ENCODE measurements around the gene HSD17B2.

The HSD17B2 gene

DNA sequence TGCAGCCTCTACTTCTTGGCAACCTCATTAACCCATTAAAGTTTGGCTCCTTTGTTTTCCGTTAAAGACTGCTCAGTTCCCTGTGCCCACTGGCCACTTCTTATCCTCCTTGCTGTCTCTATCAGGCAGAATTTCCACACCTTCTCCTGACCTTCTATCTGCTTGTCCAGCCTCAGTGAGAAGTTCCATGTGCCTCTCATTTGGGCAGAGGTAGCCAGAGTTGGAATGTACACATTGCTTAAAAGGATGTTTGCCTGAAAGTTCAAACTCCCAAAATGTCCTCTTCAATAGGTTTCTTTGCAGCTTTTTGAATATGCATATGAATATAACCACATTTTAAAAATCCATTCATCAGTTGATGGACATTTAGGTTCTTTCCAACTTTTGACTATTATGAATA is 47.0 kb downstream of the HSD17B2 start:
- no peaks in the 10 kb centered on the region for H3K4me1 ChIP-seq (ENCODE audit: control insufficient read depth in 1 of 2, insufficient read depth in 2 of 2, low read length in 2 of 2)
- no peak overlapping the region for H2BK5ac ChIP-seq (ENCODE audit: low read depth, low read length, poor library complexity)
- H4K8ac ChIP-seq (ENCODE audit: low read depth, low read length) = no peak overlapping the region
- no peak overlapping the region for H3K18ac ChIP-seq (ENCODE audit: low read length)
- no peak overlapping the region for H3K9ac ChIP-seq (ENCODE audit: low read length)
- no peak overlapping the region for H3K4me2 ChIP-seq (ENCODE audit: low read length)
- no peaks in the 10 kb centered on the region for H3K79me1 ChIP-seq (ENCODE audit: low read length)
- no peaks in the 10 kb centered on the region for H3K79me2 ChIP-seq (ENCODE audit: control insufficient read depth, insufficient read depth, low read length, poor library complexity)
- H3K14ac ChIP-seq (ENCODE audit: low read length) = no peak overlapping the region
- H2AFZ ChIP-seq (ENCODE audit: insufficient read depth, low read length, poor library complexity) = no peak overlapping the region
- H2AK5ac ChIP-seq (ENCODE audit: low read length) = no peak overlapping the region
- no peaks in the 10 kb centered on the region for H3K9me3 ChIP-seq (ENCODE audit: insufficient read depth, low read depth, low read length)
- no peak overlapping the region for H4K12ac ChIP-seq (ENCODE audit: low read depth, low read length)
- no peak overlapping the region for H3K27ac ChIP-seq (ENCODE audit: low read depth, low read length)
- no peak overlapping the region for H2BK12ac ChIP-seq (ENCODE audit: low read length)
- H3K23ac ChIP-seq (ENCODE audit: low read length) = no peak overlapping the region
- no peak for DNase-seq
- no peaks in the 10 kb centered on the region for H3K27me3 ChIP-seq (ENCODE audit: insufficient read depth, low read length)
- H3K36me3 ChIP-seq (ENCODE audit: control insufficient read depth in 1 of 2, insufficient read depth in 2 of 2, low read length in 2 of 2) = no peaks in the 10 kb centered on the region
- no peak overlapping the region for H3K4me3 ChIP-seq (ENCODE audit: low read depth, low read length)
- no peak overlapping the region for H4K91ac ChIP-seq (ENCODE audit: low read depth, low read length)
- no peak overlapping the region for H2BK120ac ChIP-seq (ENCODE audit: insufficient read depth, low read length, poor library complexity)
- no peak overlapping the region for H3K4ac ChIP-seq (ENCODE audit: low read depth, low read length)
- no CpG with 5 or more reads among the region's 1 CpG for WGBS (ENCODE audit: extremely low coverage, insufficient coverage, insufficient read length)

GRCh38 chr16:82082543-82083244 is 47.6 kb downstream of the HSD17B2 start:
- Histone ChIP-seq H3K4me3 (ENCODE audit: low read depth, low read length) (no peak overlapping the region), H4K8ac (ENCODE audit: low read depth, low read length) (no peak overlapping the region), H3K4me2 (ENCODE audit: low read length) (no peak overlapping the region), H3K9ac (ENCODE audit: low read length) (no peak overlapping the region), H2AK5ac (ENCODE audit: low read length) (no peak overlapping the region), H3K23ac (ENCODE audit: low read length) (no peak overlapping the region), H3K36me3 (ENCODE audit: control insufficient read depth in 1 of 2, insufficient read depth in 2 of 2, low read length in 2 of 2) (no peaks in the 10 kb centered on the region), H3K27ac (ENCODE audit: low read depth, low read length) (no peak overlapping the region), H4K12ac (ENCODE audit: low read depth, low read length) (no peak overlapping the region), H2BK120ac (ENCODE audit: insufficient read depth, low read length, poor library complexity) (no peak overlapping the region), H3K14ac (ENCODE audit: low read length) (no peak overlapping the region), H4K91ac (ENCODE audit: low read depth, low read length) (no peak overlapping the region), H3K27me3 (ENCODE audit: insufficient read depth, low read length) (no peaks in the 10 kb centered on the region), H3K79me2 (ENCODE audit: control insufficient read depth, insufficient read depth, low read length, poor library complexity) (no peaks in the 10 kb centered on the region), H2BK12ac (ENCODE audit: low read length) (no peak overlapping the region), H3K18ac (ENCODE audit: low read length) (no peak overlapping the region), H2BK5ac (ENCODE audit: low read depth, low read length, poor library complexity) (no peak overlapping the region), H3K79me1 (ENCODE audit: low read length) (no peaks in the 10 kb centered on the region), H3K9me3 (ENCODE audit: insufficient read depth, low read depth, low read length) (no peaks in the 10 kb centered on the region), H2AFZ (ENCODE audit: insufficient read depth, low read length, poor library complexity) (no peak overlapping the region), H3K4ac (ENCODE audit: low read depth, low read length) (no peak overlapping the region), H3K4me1 (ENCODE audit: control insufficient read depth in 1 of 2, insufficient read depth in 2 of 2, low read length in 2 of 2) (no peaks in the 10 kb centered on the region)
- WGBS (ENCODE audit: extremely low coverage, insufficient coverage, insufficient read length) = no CpG with 5 or more reads among the region's 2 CpGs
- DNase-seq = no peak

- Histone ChIP-seq H3K27me3 (ENCODE audit: insufficient read depth, low read length) (no peaks in the 10 kb centered on the region), H3K9me3 (ENCODE audit: insufficient read depth, low read depth, low read length) (no peaks in the 10 kb centered on the region), H3K4me1 (ENCODE audit: control insufficient read depth in 1 of 2, insufficient read depth in 2 of 2, low read length in 2 of 2) (no peaks in the 10 kb centered on the region), H3K27ac (ENCODE audit: low read depth, low read length) (no peak overlapping the region), H3K18ac (ENCODE audit: low read length) (no peak overlapping the region), H3K4me3 (ENCODE audit: low read depth, low read length) (no peak overlapping the region), H2AK5ac (ENCODE audit: low read length) (no peak overlapping the region), H3K23ac (ENCODE audit: low read length) (no peak overlapping the region), H3K4ac (ENCODE audit: low read depth, low read length) (no peak overlapping the region), H3K4me2 (ENCODE audit: low read length) (no peak overlapping the region), H2AFZ (ENCODE audit: insufficient read depth, low read length, poor library complexity) (no peak overlapping the region), H4K91ac (ENCODE audit: low read depth, low read length) (no peak overlapping the region), H3K36me3 (ENCODE audit: control insufficient read depth in 1 of 2, insufficient read depth in 2 of 2, low read length in 2 of 2) (no peaks in the 10 kb centered on the region), H3K79me1 (ENCODE audit: low read length) (no peaks in the 10 kb centered on the region), H3K79me2 (ENCODE audit: control insufficient read depth, insufficient read depth, low read length, poor library complexity) (no peaks in the 10 kb centered on the region), H3K9ac (ENCODE audit: low read length) (no peak overlapping the region), H2BK12ac (ENCODE audit: low read length) (no peak overlapping the region), H4K12ac (ENCODE audit: low read depth, low read length) (no peak overlapping the region), H4K8ac (ENCODE audit: low read depth, low read length) (no peak overlapping the region), H2BK5ac (ENCODE audit: low read depth, low read length, poor library complexity) (no peak overlapping the region), H2BK120ac (ENCODE audit: insufficient read depth, low read length, poor library complexity) (no peak overlapping the region), H3K14ac (ENCODE audit: low read length) (no peak overlapping the region)
- DNase-seq = no peak
- WGBS (ENCODE audit: extremely low coverage, insufficient coverage, insufficient read length) = no CpG with 5 or more reads among the region's 6 CpGs
These were observed 48.8 kb downstream of the HSD17B2 start for GRCh38 chr16:82083710-82084353.

DNA sequence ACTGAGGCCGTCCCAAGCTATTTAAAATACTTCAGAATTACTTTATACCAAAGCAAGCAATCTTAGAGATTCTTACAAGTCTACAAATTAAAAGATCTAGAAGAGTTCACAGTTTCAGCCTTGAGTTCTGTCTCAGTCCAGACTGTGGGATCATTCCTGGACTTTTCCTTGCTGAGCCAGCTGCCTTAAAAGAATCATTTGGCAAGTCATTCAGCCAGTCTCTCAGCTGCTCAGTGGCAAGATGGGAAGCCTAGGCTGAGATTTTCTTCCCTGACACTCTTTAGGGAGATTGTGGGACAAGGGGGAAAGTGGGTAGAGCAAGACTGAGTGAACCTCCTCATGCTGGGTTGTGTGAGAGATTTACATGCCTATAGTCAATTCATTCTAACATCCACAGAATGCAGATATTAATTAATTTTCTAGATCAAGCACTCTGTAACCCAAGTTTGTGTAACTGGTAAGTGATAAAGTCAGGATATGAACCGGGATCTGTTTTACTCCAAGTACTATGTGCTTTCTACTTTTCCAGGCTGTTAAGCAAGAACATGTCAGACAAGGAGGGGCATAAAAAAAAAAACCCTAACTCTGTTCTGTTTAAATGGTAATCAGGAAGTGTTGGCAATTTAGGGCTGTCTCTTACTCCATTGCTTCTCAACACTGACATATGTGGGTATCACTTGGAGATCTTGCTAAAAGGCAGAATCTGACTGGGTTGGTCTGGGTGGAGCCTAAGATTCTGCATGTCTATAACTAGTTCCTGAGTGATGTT is 50.1 kb downstream of the HSD17B2 start:
- H4K8ac ChIP-seq (ENCODE audit: low read depth, low read length) = no peak overlapping the region
- no peak overlapping the region for H2AK5ac ChIP-seq (ENCODE audit: low read length)
- H3K79me1 ChIP-seq (ENCODE audit: low read length) = no peaks in the 10 kb centered on the region
- no peak overlapping the region for H3K27ac ChIP-seq (ENCODE audit: low read depth, low read length)
- H3K27me3 ChIP-seq (ENCODE audit: insufficient read depth, low read length) = no peaks in the 10 kb centered on the region
- no peaks in the 10 kb centered on the region for H3K4me1 ChIP-seq (ENCODE audit: control insufficient read depth in 1 of 2, insufficient read depth in 2 of 2, low read length in 2 of 2)
- no CpG with 5 or more reads among the region's 2 CpGs for WGBS (ENCODE audit: extremely low coverage, insufficient coverage, insufficient read length)
- no peak overlapping the region for H2BK120ac ChIP-seq (ENCODE audit: insufficient read depth, low read length, poor library complexity)
- H3K14ac ChIP-seq (ENCODE audit: low read length) = no peak overlapping the region
- no peak overlapping the region for H4K12ac ChIP-seq (ENCODE audit: low read depth, low read length)
- no peak overlapping the region for H3K4ac ChIP-seq (ENCODE audit: low read depth, low read length)
- no peak overlapping the region for H2AFZ ChIP-seq (ENCODE audit: insufficient read depth, low read length, poor library complexity)
- H3K4me2 ChIP-seq (ENCODE audit: low read length) = no peak overlapping the region
- no peaks in the 10 kb centered on the region for H3K79me2 ChIP-seq (ENCODE audit: control insufficient read depth, insufficient read depth, low read length, poor library complexity)
- H3K18ac ChIP-seq (ENCODE audit: low read length) = no peak overlapping the region
- H3K36me3 ChIP-seq (ENCODE audit: control insufficient read depth in 1 of 2, insufficient read depth in 2 of 2, low read length in 2 of 2) = no peaks in the 10 kb centered on the region
- no peak overlapping the region for H3K23ac ChIP-seq (ENCODE audit: low read length)
- no peak for DNase-seq
- H3K4me3 ChIP-seq (ENCODE audit: low read depth, low read length) = no peak overlapping the region
- no peak overlapping the region for H4K91ac ChIP-seq (ENCODE audit: low read depth, low read length)
- H2BK5ac ChIP-seq (ENCODE audit: low read depth, low read length, poor library complexity) = no peak overlapping the region
- H3K9me3 ChIP-seq (ENCODE audit: insufficient read depth, low read depth, low read length) = no peaks in the 10 kb centered on the region
- H3K9ac ChIP-seq (ENCODE audit: low read length) = no peak overlapping the region
- H2BK12ac ChIP-seq (ENCODE audit: low read length) = no peak overlapping the region
